ENCODE data around the gene PDE4DIP. TPM values are rescaled to one million over a fixed set of nuclear protein-coding genes. Genes with fewer than 3 reads are reported as not detected.
"Not testable (repeated sequence)": the region's sequence is repeated elsewhere in the genome, so short reads cannot be mapped to it uniquely, and the experiment has no call there.

The PDE4DIP gene
- total and polyA plus RNA-seq, 3 experiments from 2014 or later: 18.1 to 30.4 (median 29.1) TPM

- H3K36me3 ChIP-seq (ENCODE audit: insufficient read depth, low read length); H3K27ac ChIP-seq (ENCODE audit: low read depth, low read length); H3K9me3 Mint-ChIP-seq; H3K4me1 Mint-ChIP-seq; H3K9me3 ChIP-seq (ENCODE audit: low read length); H3K4me1 ChIP-seq (ENCODE audit: insufficient read depth, low read length); H3K4me3 ChIP-seq (ENCODE audit: low read length); DNase-seq; H3K36me3 Mint-ChIP-seq; H3K27ac Mint-ChIP-seq; POLR2A ChIA-PET; H3K27me3 Mint-ChIP-seq; CTCF ChIA-PET; H3K27me3 ChIP-seq (ENCODE audit: insufficient read depth, low read length, poor library complexity, severe bottlenecking); H3K4me3 Mint-ChIP-seq: not testable (repeated sequence)
Measured at GRCh38 chr1:148901150-148901952, 57.1 kb downstream of the PDE4DIP start.

- H3K27me3 ChIP-seq (ENCODE audit: insufficient read depth, low read length, poor library complexity, severe bottlenecking); H3K27ac ChIP-seq (ENCODE audit: low read depth, low read length): not testable (repeated sequence)
Measured at GRCh38 chr1:148901953-148902341, 57.7 kb downstream of the PDE4DIP start.

GRCh38 chr1:148909219-148909826 is 65.1 kb downstream of the PDE4DIP start:
- H3K4me3 Mint-ChIP-seq; POLR2A ChIA-PET; H3K36me3 Mint-ChIP-seq; H3K4me1 ChIP-seq (ENCODE audit: insufficient read depth, low read length); CTCF ChIA-PET; H3K27me3 Mint-ChIP-seq; H3K27ac ChIP-seq (ENCODE audit: low read depth, low read length); H3K9me3 Mint-ChIP-seq; H3K9me3 ChIP-seq (ENCODE audit: low read length); H3K27ac Mint-ChIP-seq; H3K4me1 Mint-ChIP-seq; H3K36me3 ChIP-seq (ENCODE audit: insufficient read depth, low read length); H3K4me3 ChIP-seq (ENCODE audit: low read length); DNase-seq; H3K27me3 ChIP-seq (ENCODE audit: insufficient read depth, low read length, poor library complexity, severe bottlenecking): not testable (repeated sequence)

More at GRCh38 chr1:148901953-148902341, 57.7 kb downstream of the PDE4DIP start:
- H3K4me3 Mint-ChIP-seq; H3K27me3 Mint-ChIP-seq; H3K9me3 Mint-ChIP-seq; H3K4me1 ChIP-seq (ENCODE audit: insufficient read depth, low read length); DNase-seq; CTCF ChIA-PET; H3K4me3 ChIP-seq (ENCODE audit: low read length); POLR2A ChIA-PET; H3K4me1 Mint-ChIP-seq; H3K36me3 ChIP-seq (ENCODE audit: insufficient read depth, low read length); H3K36me3 Mint-ChIP-seq; H3K27ac Mint-ChIP-seq; H3K9me3 ChIP-seq (ENCODE audit: low read length): not testable (repeated sequence)

- H3K4me1 ChIP-seq (ENCODE audit: insufficient read depth, low read length); H3K4me3 Mint-ChIP-seq; H3K4me1 Mint-ChIP-seq; H3K36me3 ChIP-seq (ENCODE audit: insufficient read depth, low read length); DNase-seq; H3K27me3 Mint-ChIP-seq; H3K9me3 ChIP-seq (ENCODE audit: low read length); H3K27me3 ChIP-seq (ENCODE audit: insufficient read depth, low read length, poor library complexity, severe bottlenecking); H3K4me3 ChIP-seq (ENCODE audit: low read length); H3K27ac Mint-ChIP-seq; CTCF ChIA-PET; H3K9me3 Mint-ChIP-seq; POLR2A ChIA-PET; H3K27ac ChIP-seq (ENCODE audit: low read depth, low read length); H3K36me3 Mint-ChIP-seq: not testable (repeated sequence)
Measured at GRCh38 chr1:148911303-148911928, 67.2 kb downstream of the PDE4DIP start.

GRCh38 chr1:148916222-148916621 is 72.0 kb downstream of the PDE4DIP start:
- H3K4me1 Mint-ChIP-seq; H3K9me3 ChIP-seq (ENCODE audit: low read length); CTCF ChIA-PET; H3K36me3 ChIP-seq (ENCODE audit: insufficient read depth, low read length); DNase-seq; H3K36me3 Mint-ChIP-seq; H3K27ac ChIP-seq (ENCODE audit: low read depth, low read length); H3K27ac Mint-ChIP-seq; H3K4me3 ChIP-seq (ENCODE audit: low read length); H3K27me3 Mint-ChIP-seq; H3K4me3 Mint-ChIP-seq; H3K9me3 Mint-ChIP-seq; H3K4me1 ChIP-seq (ENCODE audit: insufficient read depth, low read length); POLR2A ChIA-PET; H3K27me3 ChIP-seq (ENCODE audit: insufficient read depth, low read length, poor library complexity, severe bottlenecking): not testable (repeated sequence)

GRCh38 chr1:148916695-148917348 is 72.6 kb downstream of the PDE4DIP start:
- H3K27ac Mint-ChIP-seq; H3K36me3 Mint-ChIP-seq; H3K4me1 ChIP-seq (ENCODE audit: insufficient read depth, low read length); H3K27ac ChIP-seq (ENCODE audit: low read depth, low read length); H3K9me3 Mint-ChIP-seq; H3K9me3 ChIP-seq (ENCODE audit: low read length); H3K4me3 ChIP-seq (ENCODE audit: low read length); CTCF ChIA-PET; H3K27me3 Mint-ChIP-seq; H3K4me3 Mint-ChIP-seq; DNase-seq; POLR2A ChIA-PET; H3K36me3 ChIP-seq (ENCODE audit: insufficient read depth, low read length); H3K27me3 ChIP-seq (ENCODE audit: insufficient read depth, low read length, poor library complexity, severe bottlenecking); H3K4me1 Mint-ChIP-seq: not testable (repeated sequence)

GRCh38 chr1:148918836-148919447 is 74.7 kb downstream of the PDE4DIP start:
- H3K27ac Mint-ChIP-seq; POLR2A ChIA-PET; H3K9me3 Mint-ChIP-seq; H3K27me3 Mint-ChIP-seq; H3K36me3 ChIP-seq (ENCODE audit: insufficient read depth, low read length); H3K27me3 ChIP-seq (ENCODE audit: insufficient read depth, low read length, poor library complexity, severe bottlenecking); H3K4me3 Mint-ChIP-seq; CTCF ChIA-PET; H3K4me1 ChIP-seq (ENCODE audit: insufficient read depth, low read length); H3K36me3 Mint-ChIP-seq; DNase-seq; H3K9me3 ChIP-seq (ENCODE audit: low read length); H3K27ac ChIP-seq (ENCODE audit: low read depth, low read length); H3K4me3 ChIP-seq (ENCODE audit: low read length); H3K4me1 Mint-ChIP-seq: not testable (repeated sequence)

- H3K27me3 ChIP-seq (ENCODE audit: insufficient read depth, low read length, poor library complexity, severe bottlenecking); CTCF ChIA-PET; H3K36me3 ChIP-seq (ENCODE audit: insufficient read depth, low read length); POLR2A ChIA-PET; H3K9me3 ChIP-seq (ENCODE audit: low read length); H3K4me3 ChIP-seq (ENCODE audit: low read length); H3K27me3 Mint-ChIP-seq; H3K36me3 Mint-ChIP-seq; H3K4me1 ChIP-seq (ENCODE audit: insufficient read depth, low read length); H3K27ac Mint-ChIP-seq; H3K4me3 Mint-ChIP-seq; H3K27ac ChIP-seq (ENCODE audit: low read depth, low read length); H3K9me3 Mint-ChIP-seq; DNase-seq; H3K4me1 Mint-ChIP-seq: not testable (repeated sequence)
Measured at GRCh38 chr1:148921047-148921446, 76.8 kb downstream of the PDE4DIP start.
